Coronary artery (tissue), 2 donors: Measurements from ENCODE around the gene NCMAP.

ENCODE experiments used
- DNase-seq: peaks from one replicate; pipeline ENCODE4 v3.0.0-alpha.2; 2017; ENCODE audit warnings: low spot score
- H3K27ac ChIP-seq, 2 donors: fragments of 200-600 bp; sonication (generic); one replicate each; pipeline ENCODE4 v1.5.1; 2016 to 2019
- H3K4me3 ChIP-seq: fragments of 200-600 bp; sonication (generic); 2 replicates; pipeline ENCODE4 v1.5.1; 2016; ENCODE audit warnings: mild to moderate bottlenecking, moderate library complexity
- TF ChIP-seq, protein P1 (sequence below): fragments of 200-600 bp; sonication (generic); IDR thresholded peaks from one replicate; pipeline ENCODE4 v1.5.1; 2019; ENCODE audit warnings: antibody characterized with exemption

The NCMAP gene

DNA sequence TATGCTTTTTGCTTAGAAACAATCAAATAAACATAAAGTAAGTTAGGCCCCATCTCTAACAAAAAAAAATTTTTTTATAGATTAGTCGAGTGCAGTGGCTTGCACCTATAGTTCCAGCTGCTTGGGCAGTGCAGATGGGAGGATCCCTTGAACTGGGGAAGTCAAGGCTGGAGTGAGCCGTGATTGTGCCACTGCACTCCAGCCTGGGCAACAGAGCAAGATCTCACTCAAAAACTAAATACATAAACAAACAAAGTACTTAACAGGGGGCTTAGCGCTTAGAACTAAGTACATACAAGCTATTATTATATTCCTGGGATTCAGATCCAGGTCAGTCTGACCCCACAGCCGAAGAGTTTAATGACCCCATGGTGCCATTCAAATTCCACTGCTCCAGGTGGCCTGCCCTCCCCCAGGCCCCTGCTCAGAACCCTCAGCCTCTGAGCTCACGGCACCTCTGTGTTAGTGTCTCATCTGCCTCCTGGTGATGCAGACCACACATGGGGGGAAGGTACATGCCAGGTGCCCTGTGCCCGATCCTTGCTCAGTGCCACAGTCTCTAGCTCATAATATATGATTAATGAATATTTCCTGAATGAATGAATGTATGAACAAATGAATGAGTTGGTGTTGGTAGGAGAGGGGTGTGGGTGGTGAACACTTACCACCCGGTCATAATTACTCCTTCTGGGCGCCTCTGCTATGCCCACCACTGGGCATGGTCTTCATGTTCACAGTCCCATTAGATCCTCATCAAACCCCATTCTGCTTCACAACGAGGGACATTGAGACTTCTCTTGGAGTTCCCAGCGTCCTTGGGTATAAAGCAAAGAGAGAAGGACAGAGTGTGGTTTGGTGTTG is 14.6 kb downstream of the NCMAP start:
- no peak overlapping the region for H3K4me3 ChIP-seq
- no peak for DNase-seq
- H3K27ac ChIP-seq = no peak overlapping the region
- TF ChIP-seq, protein P1, sequence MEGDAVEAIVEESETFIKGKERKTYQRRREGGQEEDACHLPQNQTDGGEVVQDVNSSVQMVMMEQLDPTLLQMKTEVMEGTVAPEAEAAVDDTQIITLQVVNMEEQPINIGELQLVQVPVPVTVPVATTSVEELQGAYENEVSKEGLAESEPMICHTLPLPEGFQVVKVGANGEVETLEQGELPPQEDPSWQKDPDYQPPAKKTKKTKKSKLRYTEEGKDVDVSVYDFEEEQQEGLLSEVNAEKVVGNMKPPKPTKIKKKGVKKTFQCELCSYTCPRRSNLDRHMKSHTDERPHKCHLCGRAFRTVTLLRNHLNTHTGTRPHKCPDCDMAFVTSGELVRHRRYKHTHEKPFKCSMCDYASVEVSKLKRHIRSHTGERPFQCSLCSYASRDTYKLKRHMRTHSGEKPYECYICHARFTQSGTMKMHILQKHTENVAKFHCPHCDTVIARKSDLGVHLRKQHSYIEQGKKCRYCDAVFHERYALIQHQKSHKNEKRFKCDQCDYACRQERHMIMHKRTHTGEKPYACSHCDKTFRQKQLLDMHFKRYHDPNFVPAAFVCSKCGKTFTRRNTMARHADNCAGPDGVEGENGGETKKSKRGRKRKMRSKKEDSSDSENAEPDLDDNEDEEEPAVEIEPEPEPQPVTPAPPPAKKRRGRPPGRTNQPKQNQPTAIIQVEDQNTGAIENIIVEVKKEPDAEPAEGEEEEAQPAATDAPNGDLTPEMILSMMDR = no peak

DNA sequence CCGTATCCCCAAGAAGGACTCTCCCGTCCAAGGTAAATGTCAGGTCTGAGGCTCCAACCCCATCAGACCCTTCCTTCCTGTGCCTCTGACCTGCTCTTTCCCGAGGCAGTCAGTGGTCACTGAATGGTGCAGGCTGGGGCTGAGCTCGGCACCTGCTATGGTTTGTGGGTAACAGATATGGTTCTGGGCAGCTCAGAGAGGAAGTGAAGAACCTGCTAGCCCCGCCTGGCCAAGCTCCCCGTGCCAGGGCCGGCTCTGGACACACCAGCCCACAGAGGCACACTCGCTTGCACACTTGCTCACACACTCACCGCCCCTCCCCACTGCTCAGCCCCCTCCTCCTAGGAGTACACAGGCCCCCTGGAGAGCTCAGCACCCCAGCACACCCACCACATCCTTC is 16.4 kb downstream of the NCMAP start:
- H3K27ac ChIP-seq = no peak overlapping the region
- DNase-seq = no peak
- TF ChIP-seq, protein P1 = no peak
- H3K4me3 ChIP-seq = no peak overlapping the region

DNA sequence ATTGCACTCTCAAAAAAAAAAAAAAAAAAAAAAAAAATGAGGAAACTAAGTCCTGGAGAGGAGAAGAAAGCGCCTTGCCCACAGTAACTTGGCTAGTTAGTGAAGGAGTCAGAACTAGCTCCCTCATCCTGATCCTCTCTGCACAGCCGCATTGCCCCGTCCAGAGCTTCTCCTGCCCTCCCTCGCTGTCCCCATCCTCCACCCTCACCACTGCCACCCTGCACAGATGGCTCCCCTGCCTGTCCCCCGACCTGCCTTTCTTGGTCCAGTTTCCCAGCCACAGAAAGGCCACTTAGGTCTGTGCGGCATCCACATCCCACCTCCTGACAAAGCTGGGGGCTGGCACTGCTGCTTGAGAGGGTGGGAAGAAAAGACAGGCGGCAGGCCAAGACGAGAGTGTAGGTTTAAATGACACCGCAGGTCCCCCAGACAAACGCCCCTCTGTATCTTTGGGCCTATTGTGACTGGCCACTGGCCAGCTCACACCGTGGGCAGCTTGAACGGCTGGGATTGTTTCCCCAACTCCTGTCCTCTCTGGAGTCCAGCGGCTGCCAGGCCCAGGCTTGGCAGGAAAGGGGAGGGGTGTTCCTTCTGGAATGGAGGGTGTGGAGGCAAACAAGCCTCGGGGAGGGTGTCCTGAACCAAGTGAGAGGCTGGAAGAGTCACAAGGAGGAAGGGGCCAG is 20.2 kb downstream of the NCMAP start:
- TF ChIP-seq, protein P1 = no peak
- Histone ChIP-seq H3K4me3 (no peak overlapping the region), H3K27ac (no peak overlapping the region)
- DNase-seq = no peak

DNA sequence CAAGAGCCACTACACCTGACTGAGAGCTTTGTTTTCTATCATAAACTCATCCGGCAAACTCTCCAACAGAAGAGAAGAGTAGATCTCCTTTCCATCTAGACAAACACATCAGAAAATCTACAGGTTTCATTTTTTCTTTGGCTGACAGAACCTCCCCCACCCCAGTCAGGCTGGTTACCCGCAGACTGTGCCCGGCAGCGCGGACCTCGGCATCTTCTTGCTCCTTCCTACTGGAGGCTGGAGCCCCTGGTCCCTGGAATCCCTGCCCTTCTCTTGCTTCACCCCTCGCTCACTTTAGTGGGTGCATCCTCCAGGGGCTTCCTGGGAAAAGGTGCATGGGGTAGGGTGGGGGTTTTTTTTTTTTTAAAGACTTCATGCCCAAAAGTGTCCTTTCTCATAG is 23.0 kb downstream of the NCMAP start:
- H3K4me3 ChIP-seq = no peak overlapping the region
- DNase-seq = no peak
- TF ChIP-seq, protein P1 = no peak
- H3K27ac ChIP-seq = no peak overlapping the region

DNA sequence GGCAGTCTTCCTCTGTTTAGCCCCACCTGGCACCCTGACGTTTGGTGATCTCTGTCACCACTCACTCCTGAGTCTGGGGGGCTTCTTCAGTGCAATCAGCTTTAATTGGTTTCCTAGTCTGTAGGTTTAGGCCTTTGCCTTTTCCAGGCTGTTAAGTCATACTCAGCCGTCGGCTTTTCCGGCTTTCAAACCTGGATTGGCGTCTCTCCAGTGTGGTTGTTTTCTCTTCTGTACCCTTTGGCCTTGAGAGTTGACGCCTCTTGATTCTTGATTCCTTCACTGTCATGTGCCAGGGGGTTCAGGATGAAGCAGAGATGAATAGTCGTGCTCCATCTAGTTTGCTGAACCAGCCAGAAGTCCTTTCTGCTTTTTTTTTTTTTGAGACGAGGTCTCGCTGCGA is 24.9 kb downstream of the NCMAP start:
- H3K27ac ChIP-seq = no peak overlapping the region
- H3K4me3 ChIP-seq = no peak overlapping the region
- DNase-seq = no peak
- TF ChIP-seq, protein P1 = no peak

DNA sequence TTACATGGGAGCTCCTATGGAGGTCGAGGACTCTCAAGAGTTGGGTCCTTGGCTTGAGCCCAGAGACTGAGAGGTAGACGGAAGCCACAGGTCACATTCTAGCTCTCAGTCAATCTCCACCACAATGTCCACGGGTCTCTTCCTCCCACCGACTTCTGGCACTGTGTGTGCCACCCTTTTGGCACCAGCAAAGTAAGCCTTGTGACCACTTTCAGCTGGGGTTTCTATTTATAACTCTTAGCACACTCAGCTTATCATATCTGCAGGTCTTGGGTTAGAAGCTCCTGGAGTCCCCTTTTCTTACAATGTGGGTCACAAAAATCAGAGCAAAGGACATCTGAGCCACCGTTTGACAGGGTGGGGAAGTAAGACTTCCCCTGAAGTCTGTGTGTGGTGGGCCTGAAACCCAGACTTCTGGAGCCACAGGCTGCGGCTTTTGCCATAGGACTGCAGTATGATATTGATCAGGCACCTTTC is 28.3 kb downstream of the NCMAP start:
- Histone ChIP-seq H3K4me3 (no peak overlapping the region), H3K27ac (no peak overlapping the region)
- TF ChIP-seq, protein P1 = no peak
- no peak for DNase-seq
